ENCODE data around the gene RNF8. TPM values are rescaled to one million over a fixed set of nuclear protein-coding genes. Genes with fewer than 3 reads are reported as not detected.

The RNF8 gene
- total RNA-seq, 1 donor: 16.6 TPM

DNA sequence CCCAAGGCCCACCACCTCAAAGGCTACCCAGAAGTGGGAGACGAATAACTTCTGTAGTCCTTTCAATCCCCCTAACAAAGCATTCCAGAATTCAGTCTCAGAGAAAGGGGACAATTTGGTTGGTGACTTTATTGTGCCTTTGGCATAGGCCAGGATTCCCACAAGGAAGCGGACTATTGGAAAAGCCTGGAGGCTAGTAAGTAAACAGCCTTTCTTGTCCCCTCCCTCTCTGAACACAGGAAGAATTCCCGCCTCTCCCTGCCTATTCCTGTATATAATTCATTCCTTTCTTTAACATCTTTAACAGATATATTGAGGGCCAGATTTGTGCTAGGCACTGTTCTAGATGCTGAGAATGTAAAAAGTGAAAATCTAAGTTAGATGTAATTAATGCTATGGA lies 36.1 kb downstream of the RNF8 start:
- Histone ChIP-seq H3K4me1 (ENCODE audit: insufficient read depth, low read length) (no peaks in the 10 kb centered on the region), H3K4me2 (ENCODE audit: insufficient read depth, low read length) (no peak overlapping the region), H3K79me2 (ENCODE audit: insufficient read depth, low read length) (no peaks in the 10 kb centered on the region), H3K36me3 (ENCODE audit: insufficient read depth, low read length) (peaks cover 37% of the 10 kb centered on the region), H3K27ac (ENCODE audit: low read depth, low read length) (no peak overlapping the region), H2AFZ (ENCODE audit: low read length) (no peak overlapping the region), H4K20me1 (ENCODE audit: insufficient read depth, low read length) (no peaks in the 10 kb centered on the region), H3K9me3 (ENCODE audit: low read depth, low read length) (no peaks in the 10 kb centered on the region), H3K4me3 (ENCODE audit: insufficient read depth, low read length) (no peak overlapping the region), H3K27me3 (ENCODE audit: insufficient read depth, low read length) (no peaks in the 10 kb centered on the region)
- no peak for DNase-seq (ENCODE audit: insufficient read length, low spot score, missing footprints)
- TF ChIP-seq, protein P1, sequence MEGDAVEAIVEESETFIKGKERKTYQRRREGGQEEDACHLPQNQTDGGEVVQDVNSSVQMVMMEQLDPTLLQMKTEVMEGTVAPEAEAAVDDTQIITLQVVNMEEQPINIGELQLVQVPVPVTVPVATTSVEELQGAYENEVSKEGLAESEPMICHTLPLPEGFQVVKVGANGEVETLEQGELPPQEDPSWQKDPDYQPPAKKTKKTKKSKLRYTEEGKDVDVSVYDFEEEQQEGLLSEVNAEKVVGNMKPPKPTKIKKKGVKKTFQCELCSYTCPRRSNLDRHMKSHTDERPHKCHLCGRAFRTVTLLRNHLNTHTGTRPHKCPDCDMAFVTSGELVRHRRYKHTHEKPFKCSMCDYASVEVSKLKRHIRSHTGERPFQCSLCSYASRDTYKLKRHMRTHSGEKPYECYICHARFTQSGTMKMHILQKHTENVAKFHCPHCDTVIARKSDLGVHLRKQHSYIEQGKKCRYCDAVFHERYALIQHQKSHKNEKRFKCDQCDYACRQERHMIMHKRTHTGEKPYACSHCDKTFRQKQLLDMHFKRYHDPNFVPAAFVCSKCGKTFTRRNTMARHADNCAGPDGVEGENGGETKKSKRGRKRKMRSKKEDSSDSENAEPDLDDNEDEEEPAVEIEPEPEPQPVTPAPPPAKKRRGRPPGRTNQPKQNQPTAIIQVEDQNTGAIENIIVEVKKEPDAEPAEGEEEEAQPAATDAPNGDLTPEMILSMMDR (IDR thresholded peaks at IDR 0.05; ENCODE audit: extremely low read depth, low read depth, low read length): no peak

DNA sequence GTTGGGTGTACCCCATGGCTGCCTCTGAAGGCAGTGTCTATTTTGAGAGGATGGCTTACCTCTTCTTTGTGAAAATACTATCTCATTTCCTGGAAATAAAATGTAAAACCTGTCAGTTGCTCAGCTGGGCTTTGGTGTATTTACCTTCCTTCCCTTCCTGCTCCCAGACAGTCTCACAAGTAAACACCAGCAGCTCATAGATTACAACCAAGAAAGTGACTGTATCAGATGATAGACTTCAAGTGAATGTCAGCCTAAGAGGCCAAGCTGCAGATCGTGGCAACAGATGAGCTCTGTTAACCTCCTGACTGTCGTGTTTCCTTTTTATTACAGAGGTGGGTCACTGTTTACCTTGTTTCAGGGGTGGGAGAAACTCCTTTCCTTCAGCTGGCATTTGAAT lies 37.3 kb downstream of the RNF8 start:
- TF ChIP-seq, protein P1 (IDR thresholded peaks at IDR 0.05; ENCODE audit: extremely low read depth, low read depth, low read length): no peak

DNA sequence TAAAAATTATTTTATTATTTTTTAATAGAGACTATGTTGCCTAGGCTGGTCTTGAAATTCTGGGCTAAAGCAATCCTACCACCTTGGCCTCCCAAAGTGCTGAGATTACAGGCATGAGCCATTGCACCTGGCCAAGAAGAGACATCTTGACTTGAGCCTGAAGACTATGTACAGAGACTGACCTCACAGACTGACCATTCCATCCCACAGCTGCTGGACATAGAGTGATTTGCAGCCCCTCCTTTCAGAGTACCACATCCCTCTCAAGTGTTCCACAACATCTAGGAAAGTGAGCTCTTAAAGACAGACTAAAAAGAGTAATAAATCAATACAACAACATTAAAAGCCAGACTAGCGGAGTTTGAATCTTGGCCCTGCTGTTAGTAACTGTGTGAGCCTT lies 39.0 kb downstream of the RNF8 start:
- Histone ChIP-seq H3K4me2 (ENCODE audit: insufficient read depth, low read length) (no peak overlapping the region), H3K27ac (ENCODE audit: low read depth, low read length) (no peak overlapping the region), H4K20me1 (ENCODE audit: insufficient read depth, low read length) (peaks cover under 1% of the 10 kb centered on the region), H2AFZ (ENCODE audit: low read length) (no peak overlapping the region), H3K9me3 (ENCODE audit: low read depth, low read length) (no peaks in the 10 kb centered on the region), H3K27me3 (ENCODE audit: insufficient read depth, low read length) (no peaks in the 10 kb centered on the region), H3K4me3 (ENCODE audit: insufficient read depth, low read length) (no peak overlapping the region), H3K4me1 (ENCODE audit: insufficient read depth, low read length) (peaks cover 9% of the 10 kb centered on the region), H3K79me2 (ENCODE audit: insufficient read depth, low read length) (no peaks in the 10 kb centered on the region), H3K36me3 (ENCODE audit: insufficient read depth, low read length) (peaks cover 30% of the 10 kb centered on the region)
- DNase-seq (ENCODE audit: insufficient read length, low spot score, missing footprints): no peak
- TF ChIP-seq, protein P1 (IDR thresholded peaks at IDR 0.05; ENCODE audit: extremely low read depth, low read depth, low read length): no peak

More for the DNA sequence above, 37.3 kb downstream of the RNF8 start:
- Histone ChIP-seq H3K79me2 (ENCODE audit: insufficient read depth, low read length) (no peaks in the 10 kb centered on the region), H3K4me3 (ENCODE audit: insufficient read depth, low read length) (no peak overlapping the region), H3K9me3 (ENCODE audit: low read depth, low read length) (no peaks in the 10 kb centered on the region), H3K27ac (ENCODE audit: low read depth, low read length) (no peak overlapping the region), H3K27me3 (ENCODE audit: insufficient read depth, low read length) (no peaks in the 10 kb centered on the region), H3K4me2 (ENCODE audit: insufficient read depth, low read length) (no peak overlapping the region), H3K4me1 (ENCODE audit: insufficient read depth, low read length) (no peaks in the 10 kb centered on the region), H2AFZ (ENCODE audit: low read length) (no peak overlapping the region), H3K36me3 (ENCODE audit: insufficient read depth, low read length) (peaks cover 37% of the 10 kb centered on the region), H4K20me1 (ENCODE audit: insufficient read depth, low read length) (no peaks in the 10 kb centered on the region)
- DNase-seq (ENCODE audit: insufficient read length, low spot score, missing footprints): no peak

DNA sequence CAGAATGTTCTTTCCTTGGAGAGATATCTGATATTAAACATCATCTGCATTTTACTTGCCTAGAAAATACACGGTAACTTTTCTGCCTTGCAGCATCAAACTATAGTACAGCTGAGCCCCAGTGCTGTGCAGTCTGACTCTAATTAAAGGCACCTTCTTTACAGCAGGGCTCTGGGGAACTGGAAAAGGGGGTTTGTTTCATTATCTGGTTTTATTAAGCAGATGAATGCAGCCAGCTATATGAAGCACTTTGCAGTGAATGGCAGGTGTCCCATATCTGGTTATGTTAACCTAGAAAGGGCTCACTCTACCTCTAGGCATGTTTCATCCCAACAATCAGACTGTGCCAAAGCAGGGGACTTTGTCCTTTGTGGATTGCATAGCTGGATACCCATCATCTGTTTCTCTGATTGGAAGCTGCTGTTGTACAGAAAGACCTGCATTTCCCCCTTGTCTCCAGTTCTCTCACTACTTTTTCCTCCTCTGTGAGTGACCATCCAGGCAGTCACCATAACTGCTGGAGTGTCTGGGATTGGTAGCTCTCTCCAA lies 39.7 kb downstream of the RNF8 start:
- H3K4me3 ChIP-seq (ENCODE audit: insufficient read depth, low read length): no peak overlapping the region

More for the DNA sequence above, 39.7 kb downstream of the RNF8 start:
- no peak overlapping the region for H2AFZ ChIP-seq (ENCODE audit: low read length)
- no peaks in the 10 kb centered on the region for H3K27me3 ChIP-seq (ENCODE audit: insufficient read depth, low read length)
- H3K27ac ChIP-seq (ENCODE audit: low read depth, low read length): no peak overlapping the region
- H3K36me3 ChIP-seq (ENCODE audit: insufficient read depth, low read length): peaks cover 30% of the 10 kb centered on the region
- H4K20me1 ChIP-seq (ENCODE audit: insufficient read depth, low read length): peaks cover 2% of the 10 kb centered on the region
- no peaks in the 10 kb centered on the region for H3K9me3 ChIP-seq (ENCODE audit: low read depth, low read length)
- H3K79me2 ChIP-seq (ENCODE audit: insufficient read depth, low read length): no peaks in the 10 kb centered on the region
- H3K4me1 ChIP-seq (ENCODE audit: insufficient read depth, low read length): peaks cover 9% of the 10 kb centered on the region
- H3K4me2 ChIP-seq (ENCODE audit: insufficient read depth, low read length): no peak overlapping the region
- DNase-seq (ENCODE audit: insufficient read length, low spot score, missing footprints): no peak
- TF ChIP-seq, protein P1 (IDR thresholded peaks at IDR 0.05; ENCODE audit: extremely low read depth, low read depth, low read length): no peak

All from osteoblast (primary cell).